G401 (cell line): Measurements from ENCODE around the gene CDK7. TPM values are rescaled to one million over a fixed set of nuclear protein-coding genes. Genes with fewer than 3 reads are reported as not detected.
"Not testable (repeated sequence)": the region's sequence is repeated elsewhere in the genome, so short reads cannot be mapped to it uniquely, and the experiment has no call there.

ENCODE experiments used
- DNase-seq: peaks from one replicate; pipeline ENCODE4 v3.0.0-alpha.2; 2015; ENCODE audit warnings: low spot score
- in situ Hi-C: cut with HindIII; loops from 2 replicates; pipeline ENCODE4 v1.10.0; 2016; ENCODE audit warnings: low sequenced_read_pairs, mixed read lengths
- total RNA-seq: library from RNA; depleted of rRNA; stranded (reverse); fragments of >200 nt; shearing (Covaris generic); gene quantifications from 2 replicates; pipeline ENCODE4 v1.2.3, GENCODE V29; 2014; rRNA removed

CDK7 gene
- total RNA-seq: 75.8 and 85.9 TPM in 2 replicates

DNA sequence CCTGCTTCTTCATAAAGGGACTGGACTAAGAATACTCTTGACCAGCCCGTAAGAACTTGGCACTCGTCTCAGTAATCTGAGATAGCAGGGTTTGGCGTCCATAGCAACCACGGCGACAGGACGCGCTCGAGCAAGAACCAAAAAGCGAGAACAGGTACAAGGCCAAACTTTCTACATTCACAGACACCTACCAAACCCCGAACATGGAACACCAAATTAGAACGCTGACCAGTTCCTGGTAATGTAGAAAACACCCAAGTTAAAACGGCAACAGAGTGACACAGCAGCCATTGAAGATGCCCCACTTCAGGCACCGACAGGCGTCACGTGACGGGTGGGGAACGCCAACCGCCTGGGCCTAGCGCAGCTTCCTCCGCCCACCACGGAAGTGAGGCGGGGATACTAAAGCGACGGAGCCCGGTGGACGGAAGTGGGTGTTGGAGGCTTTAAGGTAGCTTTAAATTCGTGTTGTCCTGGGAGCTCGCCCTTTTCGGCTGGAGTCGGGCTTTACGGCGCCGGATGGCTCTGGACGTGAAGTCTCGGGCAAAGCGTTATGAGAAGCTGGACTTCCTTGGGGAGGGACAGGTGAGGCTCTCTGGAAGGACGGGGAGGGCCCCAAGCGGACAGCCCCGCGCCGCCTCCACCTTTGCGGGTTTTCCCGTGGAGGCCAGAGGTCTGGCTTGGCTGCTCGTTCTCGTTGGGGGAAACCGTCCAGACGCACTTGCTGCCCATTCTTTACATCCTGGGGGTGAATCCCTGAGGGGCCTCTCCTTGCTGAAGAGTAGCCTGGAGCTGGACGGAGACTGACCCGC lies at the start of gene CDK7:
CDK7 (plus strand) TSS at position 430 of the 812 bp plus-strand sequence; CDS start at position 520, 90 bp downstream.
- in situ Hi-C loops: no loop called here
- DNase-seq: peak; percentile 95

DNA sequence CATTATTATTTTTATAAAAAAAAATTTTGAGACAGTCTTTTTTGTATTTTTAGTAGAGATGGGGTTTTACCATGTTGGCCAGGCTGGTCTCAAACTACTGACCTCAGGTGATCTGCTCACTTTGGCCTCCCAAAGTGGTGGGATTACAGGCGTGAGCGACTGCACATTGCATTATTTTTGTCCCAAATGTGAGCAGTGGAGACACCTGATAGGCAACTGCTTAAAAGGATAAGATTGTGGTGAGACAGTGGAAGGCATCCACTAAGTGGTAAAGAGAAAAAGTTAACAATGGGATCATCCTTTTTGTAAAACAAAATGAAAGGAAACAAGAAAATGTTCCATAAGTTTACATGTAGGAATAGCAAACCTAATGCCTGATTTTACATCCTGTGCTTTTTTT lies 47.3 kb upstream of the CDK7 start:
- in situ Hi-C loops: no loop called here
- DNase-seq: no peak

DNA sequence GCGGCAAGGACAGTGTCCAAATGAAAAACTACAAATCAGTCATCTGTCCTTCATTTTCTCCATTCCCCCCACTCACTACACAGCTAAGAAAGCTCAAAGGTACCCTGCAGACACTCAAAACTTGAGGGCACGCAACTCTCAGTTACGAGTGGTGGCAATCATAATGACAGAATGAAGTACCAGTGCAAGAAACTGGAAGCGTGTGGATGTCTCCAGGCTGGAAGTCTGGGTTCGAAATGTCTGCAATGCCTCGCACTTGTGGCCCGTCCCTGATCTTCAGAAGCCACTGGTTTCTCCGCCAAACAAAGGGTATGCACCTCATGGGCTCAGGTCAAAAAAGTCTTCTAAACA lies 45.9 kb upstream of the CDK7 start:
- in situ Hi-C loops: no loop called here
- DNase-seq: no peak

DNA sequence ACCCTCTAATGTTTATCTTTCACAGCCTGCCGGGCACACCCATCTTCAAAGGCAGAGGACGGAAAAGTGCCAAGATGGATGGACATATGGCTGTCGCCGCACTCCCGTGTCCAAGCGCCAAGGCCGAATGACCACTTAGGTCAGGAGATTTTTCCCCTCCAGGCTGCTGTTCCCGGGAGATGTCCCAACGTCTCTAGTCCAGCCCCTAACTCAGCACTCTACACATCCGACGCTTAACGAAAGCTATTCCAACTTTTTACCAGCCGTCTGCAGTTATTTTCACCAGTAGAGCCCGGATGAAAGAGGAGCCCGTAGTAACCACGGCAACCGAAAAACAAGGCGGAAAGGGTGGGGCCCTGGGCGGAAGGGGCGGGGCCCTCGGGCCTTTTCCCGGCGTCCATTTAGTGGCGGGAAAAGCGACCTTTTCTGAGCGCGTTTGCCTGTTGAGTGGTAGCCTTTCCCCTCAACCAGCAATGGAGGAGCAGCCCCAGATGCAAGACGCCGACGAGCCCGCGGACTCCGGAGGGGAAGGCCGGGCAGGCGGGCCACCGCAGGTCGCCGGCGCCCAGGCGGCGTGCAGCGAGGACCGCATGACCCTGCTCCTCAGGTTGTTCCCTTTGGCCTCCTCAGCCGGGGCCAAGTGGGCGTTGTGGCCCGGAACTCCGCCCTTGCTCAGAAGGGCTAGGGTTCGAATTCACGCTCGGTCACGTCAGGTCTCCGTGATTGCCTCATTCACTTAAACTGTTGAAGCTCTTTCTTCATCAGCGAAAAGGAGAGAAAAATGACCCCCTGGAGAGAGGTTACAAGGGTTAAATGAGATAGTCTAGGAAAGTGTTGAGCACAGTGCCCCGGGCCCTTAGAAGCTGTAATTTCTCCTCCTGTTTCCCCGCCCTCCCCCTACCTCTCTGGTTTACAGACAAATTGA lies 45.3 kb upstream of the CDK7 start, which contains the start of gene CENPH:
CENPH (plus strand) TSS at position 422 of the 925 bp plus-strand sequence; CDS start at position 474, 52 bp downstream.
- peak; percentile 92 for DNase-seq

DNA sequence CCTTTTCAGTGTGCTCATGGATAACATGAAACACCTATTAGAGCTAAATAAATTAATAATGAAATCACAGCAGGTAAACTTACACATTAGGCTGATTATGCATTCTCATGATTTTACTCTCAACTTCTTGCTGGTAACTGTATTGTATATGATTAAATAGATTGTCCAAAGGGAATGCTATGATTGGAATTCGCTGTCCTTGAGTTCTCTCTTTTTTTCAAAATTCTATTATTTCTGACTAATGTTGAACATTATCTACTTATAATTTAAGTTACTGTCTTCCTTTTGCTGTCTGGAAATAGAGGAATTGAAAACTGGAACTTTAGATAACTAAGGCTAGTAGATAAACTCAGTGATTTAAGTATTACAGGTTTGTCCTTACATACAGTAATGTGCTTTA lies 32.2 kb upstream of the CDK7 start:
- in situ Hi-C loops: no loop called here

More for the DNA sequence above, 45.3 kb upstream of the CDK7 start, which contains the start of gene CENPH:
- in situ Hi-C loops: no loop called here

DNA sequence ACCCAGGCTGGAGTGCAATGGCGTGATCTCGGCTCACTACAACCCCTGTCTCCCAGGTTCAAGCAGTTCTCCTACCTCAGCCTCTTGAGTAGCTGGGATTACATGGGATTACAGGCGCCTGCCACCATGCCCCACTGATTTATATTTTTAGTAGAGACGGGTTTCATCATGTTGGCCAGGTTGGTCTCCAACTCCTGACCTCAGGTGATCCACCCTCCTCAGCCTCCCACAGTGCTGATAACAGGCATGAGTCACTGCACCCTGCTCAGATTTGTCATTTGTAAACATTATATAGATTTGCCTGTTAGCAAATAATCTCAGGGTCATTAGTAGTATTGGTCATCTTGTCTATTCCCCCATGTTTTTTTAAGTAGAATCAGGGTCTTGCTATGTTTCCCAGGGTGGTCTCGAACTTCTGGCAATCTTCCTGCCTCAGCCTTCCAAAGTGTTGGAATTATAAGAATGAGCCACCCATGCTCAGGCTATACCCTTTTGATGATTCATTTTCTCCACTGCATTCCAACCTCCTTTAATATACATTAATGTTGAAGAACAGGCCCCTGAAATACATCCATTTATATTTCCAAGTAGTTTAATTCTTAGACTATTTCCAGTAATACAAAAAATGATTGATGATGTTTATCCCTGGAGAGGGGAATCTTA lies 28.0 kb upstream of the CDK7 start:
- in situ Hi-C loops: no loop called here
- no peak for DNase-seq

More for the DNA sequence above, 32.2 kb upstream of the CDK7 start:
- DNase-seq: no peak

DNA sequence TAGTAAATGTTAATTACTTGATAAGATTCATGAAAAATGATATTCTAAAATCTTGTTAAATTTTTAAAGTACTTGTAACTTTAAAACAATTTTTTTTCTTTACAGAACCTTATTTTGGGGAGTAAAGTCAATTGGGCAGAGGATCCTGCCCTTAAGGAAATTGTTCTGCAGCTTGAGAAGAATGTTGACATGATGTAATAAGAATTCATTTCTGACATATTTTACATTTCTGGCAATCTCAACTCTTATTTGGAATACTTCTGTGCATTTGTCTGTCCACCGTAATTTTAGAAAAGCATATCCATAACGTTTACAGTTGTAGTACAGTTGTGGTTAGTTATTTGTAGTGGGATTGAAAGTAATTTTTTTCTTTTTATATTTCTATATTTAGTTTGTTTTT lies 25.1 kb upstream of the CDK7 start:
- in situ Hi-C loops: no loop called here
- no peak for DNase-seq

DNA sequence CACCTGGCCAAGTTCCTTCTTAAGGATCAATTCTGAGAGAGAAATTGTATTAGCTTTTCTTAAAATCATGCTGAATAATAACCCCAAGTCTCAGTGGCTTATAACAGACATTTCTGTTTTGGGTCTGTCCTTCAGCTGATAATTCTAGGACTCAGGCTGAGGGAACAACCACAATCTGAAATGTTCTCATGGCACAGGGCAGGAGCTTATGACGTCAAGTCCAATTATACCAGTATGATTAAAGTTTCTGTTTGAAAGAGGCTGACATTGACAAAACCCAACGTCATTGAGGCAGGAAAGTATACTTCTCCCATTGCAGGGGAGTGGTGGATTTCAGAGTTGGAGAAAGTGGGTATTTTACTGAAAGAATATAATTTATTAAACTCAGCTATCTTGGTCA lies 23.5 kb upstream of the CDK7 start:
- in situ Hi-C loops: no loop called here
- DNase-seq: no peak

DNA sequence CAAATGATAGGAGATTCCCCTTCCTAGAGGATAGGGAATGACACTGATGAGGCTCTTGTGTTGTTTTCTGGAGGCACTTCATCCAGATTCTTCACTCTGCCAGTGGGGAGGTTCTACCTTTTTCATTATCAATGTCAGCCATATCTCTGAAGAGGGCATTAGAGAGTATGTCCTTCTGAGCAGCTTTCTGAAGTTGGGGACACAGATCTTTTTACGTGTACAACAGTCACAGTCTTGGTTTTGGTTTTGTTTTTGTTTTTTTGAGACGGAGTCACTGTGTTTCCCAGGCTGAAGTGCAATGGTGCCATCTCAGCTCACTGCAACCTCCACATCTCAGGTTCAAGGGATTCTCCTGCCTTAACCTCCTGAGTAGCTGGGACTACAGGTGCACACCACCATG lies 22.7 kb upstream of the CDK7 start:
- in situ Hi-C loops: no loop called here
- DNase-seq: no peak

DNA sequence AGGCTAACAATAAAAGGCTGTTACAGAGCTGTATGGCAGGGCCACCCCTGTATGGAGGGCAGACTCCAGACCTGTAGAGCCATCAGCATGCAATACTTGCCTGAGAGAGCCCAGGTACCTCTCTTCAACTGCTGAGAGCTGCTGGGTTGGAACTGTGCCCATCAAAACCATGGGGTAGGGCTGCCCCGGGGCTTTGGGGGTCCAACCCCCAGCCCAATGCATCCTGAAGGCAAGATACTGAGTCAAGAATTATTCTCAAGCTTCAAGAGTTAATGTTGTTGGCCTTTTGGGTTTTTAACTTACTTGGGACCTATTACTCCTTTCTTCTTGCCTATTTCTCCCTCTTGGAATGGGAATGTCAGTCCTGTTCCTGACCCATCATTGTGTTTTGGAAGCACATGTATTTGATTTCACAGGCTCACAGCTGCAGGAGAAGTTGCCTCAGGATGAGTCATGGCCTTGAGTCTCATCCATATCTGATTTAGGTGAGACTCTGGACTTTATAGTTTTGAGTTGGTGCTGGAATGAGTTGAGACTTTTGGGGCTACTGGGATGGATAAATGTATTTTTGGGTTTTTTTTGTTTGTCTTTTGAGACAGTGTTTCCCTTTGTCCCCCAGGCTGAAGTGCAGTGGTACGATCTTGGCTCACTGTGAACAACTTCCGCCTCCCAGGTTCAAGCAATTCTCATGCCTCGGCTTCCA lies 21.0 kb upstream of the CDK7 start:
- DNase-seq: no peak
- in situ Hi-C loops: no loop called here

DNA sequence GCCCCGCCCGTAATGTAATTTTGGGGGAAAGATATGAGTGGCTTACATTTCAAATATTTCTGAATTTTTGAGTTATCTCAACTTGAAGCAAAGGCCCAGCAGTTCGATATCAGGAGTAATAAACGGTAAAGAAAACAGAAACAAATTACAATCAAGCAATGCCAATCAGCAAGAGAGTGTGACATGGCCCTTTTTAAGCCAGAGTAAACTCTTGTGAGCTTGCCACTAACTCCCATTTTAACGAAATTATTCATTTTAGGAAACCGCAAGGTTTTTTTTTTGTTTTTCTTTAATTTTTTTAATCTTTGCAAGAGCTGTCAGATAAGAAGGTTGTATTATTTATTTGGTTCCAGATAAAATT lies 17.6 kb upstream of the CDK7 start:
- in situ Hi-C loops: no loop called here
- no peak for DNase-seq

DNA sequence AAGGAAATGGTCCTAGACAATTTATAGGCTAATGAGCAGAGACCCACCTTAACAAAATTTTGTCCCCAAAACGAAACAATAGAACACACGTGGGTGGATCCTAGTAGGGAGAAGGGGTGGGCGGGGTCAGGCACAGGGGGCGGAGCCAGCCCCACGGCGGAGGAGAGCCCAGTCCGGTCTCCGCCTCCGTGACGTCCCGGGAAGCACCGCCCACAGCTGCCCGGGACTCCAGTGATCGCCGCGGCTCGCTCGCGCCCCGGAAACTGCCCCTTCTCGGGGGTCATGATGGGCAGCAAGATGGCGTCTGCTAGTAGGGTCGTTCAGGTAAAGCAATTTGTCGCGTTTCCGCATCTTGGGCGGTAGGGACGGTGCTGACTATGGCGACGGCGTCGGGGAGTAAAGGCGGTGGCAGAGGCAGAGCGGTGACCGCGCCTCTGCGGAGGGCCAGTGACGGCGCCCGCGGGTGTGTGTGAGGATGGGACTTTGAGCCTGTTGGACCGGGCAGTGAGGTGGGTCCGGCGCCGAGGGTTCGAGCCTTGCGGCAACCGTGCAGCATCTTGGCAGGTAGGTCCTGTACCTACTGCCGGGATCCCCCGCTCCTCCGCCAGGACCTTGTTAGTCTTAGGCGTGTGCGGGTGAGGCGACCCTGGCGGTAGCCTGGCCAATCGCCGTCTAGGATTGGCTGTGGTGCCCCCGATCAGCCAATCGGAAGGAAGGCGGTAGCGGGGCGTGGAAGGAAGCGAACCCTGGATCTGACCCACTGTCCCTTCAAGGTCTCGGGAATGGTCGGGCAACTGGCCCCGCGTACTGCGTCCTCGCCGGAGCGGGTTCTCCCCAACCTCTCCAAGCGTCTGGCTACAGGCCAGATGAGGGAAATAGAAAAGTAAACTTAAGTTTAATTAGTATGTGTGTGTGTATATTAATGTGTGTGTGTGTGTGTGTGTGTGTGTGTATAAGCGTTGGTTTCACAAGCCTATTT lies 16.8 kb upstream of the CDK7 start:
- in situ Hi-C loops: no loop called here
- DNase-seq: peak; percentile 95

DNA sequence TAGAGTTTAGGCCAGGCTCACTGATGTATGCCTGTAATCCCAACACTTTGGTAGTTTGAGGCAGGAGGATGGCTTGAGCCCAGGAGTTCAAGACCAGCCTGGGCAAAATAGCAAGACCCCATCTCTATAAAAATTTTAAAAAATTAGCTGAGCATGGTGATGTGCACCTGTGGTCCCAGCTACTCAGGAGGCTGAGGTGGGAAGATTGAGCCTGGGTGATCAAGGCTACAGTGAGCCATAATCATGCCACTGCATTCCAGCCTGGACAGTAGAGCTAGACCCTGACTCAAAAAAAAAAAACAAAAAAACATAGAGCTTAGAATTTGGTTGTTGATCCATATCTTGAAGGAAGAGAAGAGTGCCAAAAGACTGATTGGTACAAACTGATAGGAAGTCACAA lies 14.7 kb upstream of the CDK7 start:
- in situ Hi-C loops: no loop called here
- DNase-seq: no peak

DNA sequence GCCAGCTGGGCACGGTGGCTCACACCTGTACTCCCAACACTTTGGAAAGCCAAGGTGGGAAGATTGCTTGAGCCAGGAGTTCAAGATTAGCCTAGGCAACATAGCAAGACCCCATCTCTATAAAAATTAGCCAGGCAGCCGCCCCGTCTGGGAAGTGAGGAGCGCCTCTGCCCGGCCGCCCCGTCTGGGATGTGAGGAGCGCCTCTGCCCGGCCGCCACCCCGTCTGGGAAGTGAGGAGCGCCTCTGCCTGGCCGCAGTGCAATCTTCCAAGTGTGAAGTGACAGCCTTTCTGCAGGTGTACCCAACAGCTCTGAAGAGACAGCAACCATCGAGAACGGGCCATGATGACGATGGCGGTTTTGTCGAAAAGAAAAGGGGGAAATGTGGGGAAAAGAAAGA lies 14.3 kb upstream of the CDK7 start:
- DNase-seq, in situ Hi-C loops: not testable (repeated sequence)

DNA sequence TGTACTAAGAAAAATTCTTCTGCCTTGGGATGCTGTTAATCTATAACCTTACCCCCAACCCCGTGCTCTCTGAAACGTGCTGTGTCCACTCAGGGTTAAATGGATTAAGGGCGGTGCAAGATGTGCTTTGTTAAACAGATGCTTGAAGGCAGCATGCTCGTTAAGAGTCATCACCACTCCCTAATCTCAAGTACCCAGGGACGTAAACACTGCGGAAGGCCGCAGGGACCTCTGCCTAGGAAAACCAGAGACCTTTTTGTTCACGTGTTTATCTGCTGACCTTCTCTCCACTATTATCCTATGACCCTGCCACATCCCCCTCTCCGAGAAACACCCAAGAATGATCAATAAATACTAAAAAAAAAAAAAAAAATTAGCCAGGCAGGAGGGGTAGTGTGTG lies 13.9 kb upstream of the CDK7 start:
- in situ Hi-C loops, DNase-seq: not testable (repeated sequence)

DNA sequence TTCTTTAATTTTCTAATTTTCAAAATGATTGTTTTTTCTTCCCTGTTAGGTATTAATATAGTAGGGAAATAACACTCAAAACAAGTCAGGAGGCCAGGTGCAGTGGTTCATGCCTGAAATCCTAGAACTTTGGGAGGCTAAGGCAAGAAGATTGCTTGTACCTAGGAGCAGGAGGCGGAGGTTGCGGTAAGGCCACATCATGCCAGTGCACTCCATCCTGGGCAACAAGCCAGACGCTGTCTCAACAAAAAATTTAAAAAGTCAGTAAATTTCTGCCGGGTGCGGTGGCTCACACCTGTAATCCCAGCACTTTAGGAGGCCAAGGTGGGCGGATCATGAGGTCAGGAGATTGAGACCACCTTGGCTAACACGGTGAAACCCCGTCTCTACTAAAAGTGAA lies 10.2 kb upstream of the CDK7 start:
- DNase-seq: no peak
- in situ Hi-C loops: no loop called here

DNA sequence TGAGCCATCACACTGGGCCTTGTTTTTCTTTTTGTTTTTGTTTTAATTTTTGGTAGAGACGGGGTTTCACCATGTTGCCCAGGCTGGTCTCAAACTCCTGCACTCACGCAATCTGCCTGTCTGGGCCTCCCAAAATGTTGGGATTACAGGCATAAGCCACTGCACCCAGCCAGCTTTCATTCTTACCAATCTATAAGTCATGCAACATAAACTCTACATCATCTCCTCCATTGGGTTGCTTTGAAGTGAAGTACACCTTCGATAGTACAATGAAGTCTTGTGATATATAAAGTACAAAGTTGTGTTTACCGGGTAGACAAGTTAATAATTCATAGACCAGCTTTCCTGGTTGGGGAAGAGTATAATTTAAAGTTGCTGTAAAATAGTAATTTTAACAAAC lies 8.8 kb upstream of the CDK7 start:
- in situ Hi-C loops: no loop called here
- no peak for DNase-seq

DNA sequence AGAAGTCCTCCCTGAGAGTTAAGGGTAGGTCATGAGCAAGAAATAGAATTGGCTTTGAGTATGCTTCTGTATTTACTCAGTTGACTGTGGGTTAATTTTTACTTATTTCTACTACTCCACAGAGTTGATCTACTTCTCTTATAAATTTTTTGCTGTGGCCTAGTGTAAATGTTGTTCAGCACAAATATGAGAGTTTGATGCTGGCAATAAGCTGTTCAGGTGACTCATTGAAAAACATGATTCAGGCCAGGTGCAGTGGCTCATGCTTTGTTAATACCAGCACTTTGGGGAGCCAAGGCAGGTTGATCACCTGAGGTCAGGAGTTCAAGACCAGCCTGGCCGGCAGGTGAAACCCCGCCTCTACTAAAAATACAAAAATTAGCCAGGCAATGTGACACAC lies 4.5 kb upstream of the CDK7 start:
- in situ Hi-C loops: no loop called here
- DNase-seq: no peak
